ENCODE measurements around the gene MIOS.

MIOS gene

GRCh38 chr7:7640221-7641128, 73.8 kb downstream of the MIOS start, which contains the start of gene UMAD1 (continued):
- TF ChIP-seq ZNF18 (tag by site-specific recombination; IDR thresholded peaks at IDR 0.05) = peak; percentile 94
- no peak for TF ChIP-seq GLI2 (tag by site-specific recombination; IDR thresholded peaks at IDR 0.05; ENCODE audit: borderline replicate concordance, low read depth)
- peak; percentile 69 for TF ChIP-seq YY1 (tag by site-specific recombination; IDR thresholded peaks at IDR 0.05)
- TF ChIP-seq ZNF549 (tag by site-specific recombination; IDR thresholded peaks at IDR 0.05) = no peak
- peak; percentile 95 for TF ChIP-seq KLF10 (tag by site-specific recombination; IDR thresholded peaks at IDR 0.05)
- peak; percentile 42 for TF ChIP-seq SETDB1 (IDR thresholded peaks at IDR 0.05; ENCODE audit: insufficient read length, low read length)
- no peak for TF ChIP-seq ZNF791 (tag by site-specific recombination; IDR thresholded peaks at IDR 0.05)
- TF ChIP-seq GLIS1 (tag by site-specific recombination; IDR thresholded peaks at IDR 0.05) = peak; percentile 50
- TF ChIP-seq ZNF324 (tag by site-specific recombination; IDR thresholded peaks at IDR 0.05) = peak; percentile 67; the same call in 1 of the 2 replicates
- TF ChIP-seq ZFP37 (tag by site-specific recombination; IDR thresholded peaks at IDR 0.05) = peak; percentile 49; the same call in 1 of the 2 replicates
- TF ChIP-seq ZSCAN5A (tag by site-specific recombination; IDR thresholded peaks at IDR 0.05) = 0 out of 2 replicates have a peak, but pooled peaks have one; percentile 44
- TF ChIP-seq HOXC10 (CRISPR knock-in tag; IDR thresholded peaks at IDR 0.05) = no peak
- 0 out of 2 replicates have a peak, but pooled peaks have one; percentile 64 for TF ChIP-seq ZBTB1 (tag by site-specific recombination; IDR thresholded peaks at IDR 0.05)
- peak; percentile 99 for TF ChIP-seq SP2 (tag by site-specific recombination; IDR thresholded peaks at IDR 0.05)
- TF ChIP-seq SP3 (tag by site-specific recombination; IDR thresholded peaks at IDR 0.05) = peak; percentile 93
- TF ChIP-seq YY2 (tag by site-specific recombination; IDR thresholded peaks at IDR 0.05) = peak; percentile 63; the same call in 1 of the 2 replicates
- TF ChIP-seq ZNF843 (tag by site-specific recombination; IDR thresholded peaks at IDR 0.05) = no peak
- no peak for TF ChIP-seq ZNF133 (tag by site-specific recombination; IDR thresholded peaks at IDR 0.05)
- TF ChIP-seq ZNF660 (tag by site-specific recombination; IDR thresholded peaks at IDR 0.05) = peak; percentile 99
- no peak for TF ChIP-seq ZNF473 (tag by site-specific recombination; IDR thresholded peaks at IDR 0.05)
- peak; percentile 29; the same call in 1 of the 2 replicates for TF ChIP-seq KLF17 (tag by site-specific recombination; IDR thresholded peaks at IDR 0.05)
- TF ChIP-seq ZNF426 (tag by site-specific recombination; IDR thresholded peaks at IDR 0.05) = no peak
- no peak for TF ChIP-seq ZNF510 (tag by site-specific recombination; IDR thresholded peaks at IDR 0.05; ENCODE audit: insufficient replicate concordance)
- peak; percentile 67 for TF ChIP-seq ZXDB (tag by site-specific recombination; IDR thresholded peaks at IDR 0.05)
- peak; percentile 77 for TF ChIP-seq ZNF600 (tag by site-specific recombination; IDR thresholded peaks at IDR 0.05)
- TF ChIP-seq ZNF202 (tag by site-specific recombination; IDR thresholded peaks at IDR 0.05; ENCODE audit: borderline replicate concordance) = no peak
- peak; percentile 52; the same call in 1 of the 2 replicates for TF ChIP-seq BCL11B (tag by site-specific recombination; IDR thresholded peaks at IDR 0.05; ENCODE audit: low read depth)
- TF ChIP-seq ZNF335 (tag by site-specific recombination; conservative IDR thresholded peaks at IDR 0.05) = peak; percentile 57
- no peak for TF ChIP-seq ZSCAN30 (tag by site-specific recombination; IDR thresholded peaks at IDR 0.05)
- no peak for TF ChIP-seq ZNF140 (tag by site-specific recombination; IDR thresholded peaks at IDR 0.05)
- no peak for TF ChIP-seq ZNF488 (tag by site-specific recombination; IDR thresholded peaks at IDR 0.05)
- no peak for TF ChIP-seq ZNF239 (tag by site-specific recombination; IDR thresholded peaks at IDR 0.05)
- TF ChIP-seq ZNF626 (tag by site-specific recombination; IDR thresholded peaks at IDR 0.05) = no peak
- peak; percentile 30; the same call in 1 of the 2 replicates for TF ChIP-seq ZSCAN4 (tag by site-specific recombination; IDR thresholded peaks at IDR 0.05)
